Neural progenitor cell (in vitro differentiated cells): ENCODE data around the gene POR.

ENCODE experiments used
- EZH2 ChIP-seq: fragments of 200-600 bp; sonication (generic); IDR thresholded peaks from 2 replicates; pipeline ENCODE4 v1.6.1; 2017; ENCODE audit warnings: antibody characterized with exemption, mild to moderate bottlenecking, moderate library complexity
- EZH2phosphoT487 ChIP-seq: fragments of 200-600 bp; sonication (generic); IDR thresholded peaks from 2 replicates; pipeline ENCODE4 v1.6.1; 2017; ENCODE audit warnings: antibody characterized with exemption
- TF ChIP-seq, protein P1 (sequence below): fragments of 200-600 bp; sonication (generic); IDR thresholded peaks from 2 replicates; pipeline ENCODE4 v1.5.1; 2017; ENCODE audit warnings: antibody characterized with exemption, mild to moderate bottlenecking

DNA sequence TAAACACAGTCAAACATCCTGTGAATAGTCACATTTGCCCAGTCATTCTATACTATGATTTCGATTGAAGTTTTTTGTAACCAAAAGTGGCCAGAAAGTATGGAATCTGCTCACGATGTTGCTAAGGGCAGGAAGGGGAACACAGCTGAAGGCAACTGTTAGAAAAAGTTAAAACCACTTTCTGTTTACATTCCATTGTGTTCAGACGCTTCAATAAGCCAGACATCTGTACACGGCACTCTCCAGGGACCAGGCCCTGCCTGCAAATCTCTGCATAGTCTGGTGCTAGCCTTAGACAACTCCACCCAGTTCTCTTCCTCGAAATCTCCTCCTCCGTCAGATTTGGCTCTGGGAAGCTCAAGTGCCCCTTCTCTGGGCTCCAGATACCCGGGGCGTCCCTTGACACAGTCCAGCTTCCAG is 96.5 kb downstream of the POR start:
- TF ChIP-seq, protein P1, sequence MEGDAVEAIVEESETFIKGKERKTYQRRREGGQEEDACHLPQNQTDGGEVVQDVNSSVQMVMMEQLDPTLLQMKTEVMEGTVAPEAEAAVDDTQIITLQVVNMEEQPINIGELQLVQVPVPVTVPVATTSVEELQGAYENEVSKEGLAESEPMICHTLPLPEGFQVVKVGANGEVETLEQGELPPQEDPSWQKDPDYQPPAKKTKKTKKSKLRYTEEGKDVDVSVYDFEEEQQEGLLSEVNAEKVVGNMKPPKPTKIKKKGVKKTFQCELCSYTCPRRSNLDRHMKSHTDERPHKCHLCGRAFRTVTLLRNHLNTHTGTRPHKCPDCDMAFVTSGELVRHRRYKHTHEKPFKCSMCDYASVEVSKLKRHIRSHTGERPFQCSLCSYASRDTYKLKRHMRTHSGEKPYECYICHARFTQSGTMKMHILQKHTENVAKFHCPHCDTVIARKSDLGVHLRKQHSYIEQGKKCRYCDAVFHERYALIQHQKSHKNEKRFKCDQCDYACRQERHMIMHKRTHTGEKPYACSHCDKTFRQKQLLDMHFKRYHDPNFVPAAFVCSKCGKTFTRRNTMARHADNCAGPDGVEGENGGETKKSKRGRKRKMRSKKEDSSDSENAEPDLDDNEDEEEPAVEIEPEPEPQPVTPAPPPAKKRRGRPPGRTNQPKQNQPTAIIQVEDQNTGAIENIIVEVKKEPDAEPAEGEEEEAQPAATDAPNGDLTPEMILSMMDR, result no peak
- no peak for TF ChIP-seq EZH2phosphoT487
- no peak for TF ChIP-seq EZH2
